ENCODE measurements around the gene SLC7A1.

DNA sequence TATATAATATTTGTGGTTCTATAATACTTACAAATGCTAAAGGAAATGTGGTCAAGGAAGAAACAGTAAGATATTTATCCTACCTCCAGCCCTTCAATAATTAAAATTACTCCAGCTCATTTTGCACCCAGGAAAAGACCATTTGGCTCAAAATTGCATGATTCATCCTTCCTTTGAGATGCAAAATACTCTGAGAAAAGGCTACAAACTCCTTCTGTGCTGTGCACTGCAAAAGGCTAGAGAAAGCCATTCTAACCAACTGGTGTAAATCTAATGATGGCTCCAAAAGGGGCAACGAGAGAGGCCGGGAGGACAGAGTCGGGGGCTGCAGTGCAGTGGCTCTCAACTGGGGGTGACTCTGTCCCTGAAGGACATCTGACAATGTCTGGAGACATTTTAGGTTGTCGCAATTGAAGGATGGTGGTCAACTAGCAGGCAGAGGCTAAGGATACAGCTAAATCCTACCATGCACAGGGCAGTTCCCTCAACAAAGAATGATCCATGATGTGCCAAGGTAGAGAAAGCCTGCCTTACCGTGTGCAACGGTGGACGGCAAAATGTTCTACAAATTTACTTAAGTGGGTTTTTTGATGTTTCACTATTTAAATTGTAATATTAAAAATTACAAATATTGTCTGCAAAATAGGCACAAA is 32.6 kb downstream of the SLC7A1 start:
- TF ChIP-seq, protein P1, sequence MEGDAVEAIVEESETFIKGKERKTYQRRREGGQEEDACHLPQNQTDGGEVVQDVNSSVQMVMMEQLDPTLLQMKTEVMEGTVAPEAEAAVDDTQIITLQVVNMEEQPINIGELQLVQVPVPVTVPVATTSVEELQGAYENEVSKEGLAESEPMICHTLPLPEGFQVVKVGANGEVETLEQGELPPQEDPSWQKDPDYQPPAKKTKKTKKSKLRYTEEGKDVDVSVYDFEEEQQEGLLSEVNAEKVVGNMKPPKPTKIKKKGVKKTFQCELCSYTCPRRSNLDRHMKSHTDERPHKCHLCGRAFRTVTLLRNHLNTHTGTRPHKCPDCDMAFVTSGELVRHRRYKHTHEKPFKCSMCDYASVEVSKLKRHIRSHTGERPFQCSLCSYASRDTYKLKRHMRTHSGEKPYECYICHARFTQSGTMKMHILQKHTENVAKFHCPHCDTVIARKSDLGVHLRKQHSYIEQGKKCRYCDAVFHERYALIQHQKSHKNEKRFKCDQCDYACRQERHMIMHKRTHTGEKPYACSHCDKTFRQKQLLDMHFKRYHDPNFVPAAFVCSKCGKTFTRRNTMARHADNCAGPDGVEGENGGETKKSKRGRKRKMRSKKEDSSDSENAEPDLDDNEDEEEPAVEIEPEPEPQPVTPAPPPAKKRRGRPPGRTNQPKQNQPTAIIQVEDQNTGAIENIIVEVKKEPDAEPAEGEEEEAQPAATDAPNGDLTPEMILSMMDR (IDR thresholded peaks at IDR 0.05; ENCODE audit: insufficient read depth, low read depth, low read length), result no peak
- no peak for TF ChIP-seq EZH2 (IDR thresholded peaks at IDR 0.05; ENCODE audit: insufficient read depth, low read length)
